Hepatocyte (in vitro differentiated cells): ENCODE measurements around the gene CCDC73. TPM values are rescaled to one million over a fixed set of nuclear protein-coding genes. Genes with fewer than 3 reads are reported as not detected.

ENCODE experiments used
- DNase-seq: peaks from one replicate; pipeline ENCODE4 v3.0.0-alpha.2; 2016; ENCODE audit warnings: low spot score
- H2AFZ ChIP-seq: fragments of 200-600 bp; sonication (generic); 2 replicates; pipeline ENCODE4 v1.6.0; 2016; ENCODE audit warnings: antibody characterized with exemption, mild to moderate bottlenecking
- H3K27ac ChIP-seq: fragments of 200-600 bp; sonication (generic); 2 replicates; pipeline ENCODE4 v1.5.1; 2016; ENCODE audit warnings: mild to moderate bottlenecking
- H3K27me3 ChIP-seq: fragments of 200-600 bp; sonication (generic); 2 replicates; pipeline ENCODE4 v1.6.1; 2016
- H3K36me3 ChIP-seq: fragments of 200-600 bp; sonication (generic); replicated peaks from 2 replicates; pipeline ENCODE4 v1.5.1; 2016; ENCODE audit warnings: low read depth; ENCODE audit not compliant: insufficient read depth
- H3K4me1 ChIP-seq: fragments of 200-600 bp; sonication (generic); 2 replicates; pipeline ENCODE4 v1.5.1; 2016; ENCODE audit warnings: mild to moderate bottlenecking, moderate library complexity; ENCODE audit not compliant: insufficient read depth
- H3K4me2 ChIP-seq: fragments of 200-600 bp; sonication (generic); 2 replicates; pipeline ENCODE4 v1.6.0; 2016
- H3K4me3 ChIP-seq: fragments of 200-600 bp; sonication (generic); 2 replicates; pipeline ENCODE4 v1.5.1; 2016; ENCODE audit warnings: mild to moderate bottlenecking
- H3K79me2 ChIP-seq: fragments of 200-600 bp; sonication (generic); 2 replicates; pipeline ENCODE4 v1.6.0; 2017; ENCODE audit warnings: mild to moderate bottlenecking
- H3K9me2 ChIP-seq: fragments of 200-600 bp; sonication (generic); replicated peaks from 2 replicates; pipeline ENCODE4 v1.6.0; 2017; ENCODE audit warnings: mild to moderate bottlenecking; ENCODE audit not compliant: insufficient read depth
- H3K9me3 ChIP-seq: fragments of 200-600 bp; sonication (generic); 2 replicates; pipeline ENCODE4 v1.5.1; 2016; ENCODE audit warnings: low read depth, mild to moderate bottlenecking
- H4K20me1 ChIP-seq: fragments of 200-600 bp; sonication (generic); 2 replicates; pipeline ENCODE4 v1.6.0; 2016; ENCODE audit warnings: mild to moderate bottlenecking; ENCODE audit not compliant: insufficient read depth, poor library complexity, severe bottlenecking
- EZH2 ChIP-seq: fragments of 200-600 bp; sonication (generic); IDR thresholded peaks from 2 replicates; pipeline ENCODE4 v1.6.1; 2016; ENCODE audit warnings: antibody characterized with exemption, mild to moderate bottlenecking, borderline replicate concordance
- EZH2phosphoT487 ChIP-seq: fragments of 200-600 bp; sonication (generic); IDR thresholded peaks from one replicate; pipeline ENCODE4 v1.6.1; 2018; ENCODE audit warnings: antibody characterized with exemption, mild to moderate bottlenecking, low read depth, moderate library complexity; ENCODE audit not compliant: unreplicated experiment, severe bottlenecking
- WGBS: methylation state at CpG from one replicate; pipeline ENCODE4 v1.1.6; 2016; ENCODE audit warnings: low lambda C conversion rate; ENCODE audit errors: missing lambda C conversion rate; 5-methylcytosine and 5-hydroxymethylcytosine counted together
- polyA plus RNA-seq: library from polyadenylated mRNA; unstranded; fragments of >200 nt; fragmentation: Nextera tagmentation; extraction: Ambion mirVana; gene quantifications from 2 replicates; pipeline ENCODE4 v1.2.1, GENCODE V29; 2016
- total RNA-seq: library from RNA; depleted of rRNA; stranded (reverse); fragments of >200 nt; gene quantifications from 2 replicates; pipeline ENCODE4 v1.2.3, GENCODE V29; 2014
- TF ChIP-seq, protein P1 (sequence below): fragments of 200-600 bp; sonication (generic); IDR thresholded peaks from 2 replicates; pipeline ENCODE4 v1.5.1; 2016; ENCODE audit warnings: antibody characterized with exemption, mild to moderate bottlenecking; ENCODE audit not compliant: poor library complexity

The CCDC73 gene
- total and polyA plus RNA-seq, 2 experiments from 2014 or later = 0.03 TPM; not detected in 1

DNA sequence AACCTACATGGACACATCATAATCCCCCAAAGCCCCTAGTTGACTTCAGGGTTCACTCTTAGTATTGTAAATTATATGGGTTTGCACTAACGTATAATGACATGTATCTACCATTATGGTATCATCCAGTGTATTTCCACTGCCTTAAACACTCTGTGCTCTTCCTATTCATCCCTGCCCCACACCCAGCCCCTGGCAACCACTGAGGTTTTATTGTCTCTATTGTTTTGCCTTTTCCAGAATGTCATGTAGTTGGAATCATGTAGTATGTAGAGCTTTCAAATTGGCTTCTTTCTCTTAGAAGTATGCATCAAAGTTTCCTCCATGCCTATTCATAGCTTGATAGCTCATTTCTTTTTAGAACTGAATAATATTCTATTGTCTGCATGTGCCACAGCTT, 227.3 kb downstream of the CCDC73 start:
- Histone ChIP-seq H3K4me1 (no peaks in the 10 kb centered on the region), H3K36me3 (no peaks in the 10 kb centered on the region), H3K79me2 (no peaks in the 10 kb centered on the region), H3K27me3 (peaks cover 3% of the 10 kb centered on the region), H3K9me3 (no peaks in the 10 kb centered on the region), H3K4me3 (no peak overlapping the region), H2AFZ (no peak overlapping the region), H4K20me1 (no peaks in the 10 kb centered on the region), H3K27ac (no peak overlapping the region), H3K4me2 (no peak overlapping the region), H3K9me2 (no peaks in the 10 kb centered on the region)
- WGBS = 92% methylated on average over 1 of the region's 1 CpG
- DNase-seq = no peak
- TF ChIP-seq, protein P1, sequence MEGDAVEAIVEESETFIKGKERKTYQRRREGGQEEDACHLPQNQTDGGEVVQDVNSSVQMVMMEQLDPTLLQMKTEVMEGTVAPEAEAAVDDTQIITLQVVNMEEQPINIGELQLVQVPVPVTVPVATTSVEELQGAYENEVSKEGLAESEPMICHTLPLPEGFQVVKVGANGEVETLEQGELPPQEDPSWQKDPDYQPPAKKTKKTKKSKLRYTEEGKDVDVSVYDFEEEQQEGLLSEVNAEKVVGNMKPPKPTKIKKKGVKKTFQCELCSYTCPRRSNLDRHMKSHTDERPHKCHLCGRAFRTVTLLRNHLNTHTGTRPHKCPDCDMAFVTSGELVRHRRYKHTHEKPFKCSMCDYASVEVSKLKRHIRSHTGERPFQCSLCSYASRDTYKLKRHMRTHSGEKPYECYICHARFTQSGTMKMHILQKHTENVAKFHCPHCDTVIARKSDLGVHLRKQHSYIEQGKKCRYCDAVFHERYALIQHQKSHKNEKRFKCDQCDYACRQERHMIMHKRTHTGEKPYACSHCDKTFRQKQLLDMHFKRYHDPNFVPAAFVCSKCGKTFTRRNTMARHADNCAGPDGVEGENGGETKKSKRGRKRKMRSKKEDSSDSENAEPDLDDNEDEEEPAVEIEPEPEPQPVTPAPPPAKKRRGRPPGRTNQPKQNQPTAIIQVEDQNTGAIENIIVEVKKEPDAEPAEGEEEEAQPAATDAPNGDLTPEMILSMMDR = no peak
- TF ChIP-seq EZH2 (no peak), EZH2phosphoT487 (no peak)

DNA sequence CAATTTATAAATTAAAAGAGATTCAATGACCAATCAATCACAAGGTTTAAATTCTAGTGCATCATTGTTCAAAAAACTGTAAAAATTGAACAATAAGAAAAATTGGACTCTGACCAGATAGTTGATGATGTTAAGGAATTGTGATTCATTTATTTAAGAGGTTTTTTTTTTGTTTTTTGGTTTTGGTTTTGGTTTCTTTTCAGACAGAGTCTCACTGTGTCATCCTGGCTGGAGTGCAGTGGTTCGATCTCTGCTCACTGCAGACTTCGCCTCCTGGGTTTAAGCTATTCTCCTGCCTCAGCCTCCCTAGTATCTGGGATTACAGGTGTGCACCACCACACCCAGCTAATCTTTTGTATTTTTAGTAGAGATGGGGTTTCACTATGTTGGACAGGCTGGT, 227.9 kb downstream of the CCDC73 start:
- 100% methylated on average over 2 of the region's 2 CpGs for WGBS
- H3K9me3 ChIP-seq = no peaks in the 10 kb centered on the region
- no peak for TF ChIP-seq EZH2
- no peak for TF ChIP-seq EZH2phosphoT487
- TF ChIP-seq, protein P1 = no peak
- no peak for DNase-seq
- no peaks in the 10 kb centered on the region for H3K9me2 ChIP-seq
- no peaks in the 10 kb centered on the region for H3K79me2 ChIP-seq
- no peaks in the 10 kb centered on the region for H3K36me3 ChIP-seq
- H3K4me2 ChIP-seq = no peak overlapping the region
- no peak overlapping the region for H2AFZ ChIP-seq
- no peaks in the 10 kb centered on the region for H4K20me1 ChIP-seq
- H3K27me3 ChIP-seq = peaks cover 3% of the 10 kb centered on the region
- H3K4me1 ChIP-seq = no peaks in the 10 kb centered on the region
- no peak overlapping the region for H3K4me3 ChIP-seq
- no peak overlapping the region for H3K27ac ChIP-seq

DNA sequence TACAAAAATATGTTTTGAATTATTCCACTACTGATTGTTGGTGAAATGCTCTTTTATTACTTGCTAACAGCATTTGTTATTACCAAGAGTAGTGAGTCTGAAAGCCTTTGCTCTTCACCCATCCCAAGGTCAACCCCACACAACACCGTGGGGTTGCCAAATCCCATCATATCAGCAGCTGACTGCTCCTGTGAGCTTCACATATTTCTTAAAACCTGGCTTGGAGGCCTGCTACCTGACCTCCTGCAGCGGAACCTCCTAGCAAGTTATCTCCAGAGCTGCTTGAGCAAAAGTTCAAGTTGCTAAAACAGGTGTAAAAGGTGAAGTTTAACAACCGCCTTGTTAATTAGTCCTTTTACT, 230.9 kb downstream of the CCDC73 start:
- no peak for DNase-seq
- no peaks in the 10 kb centered on the region for H4K20me1 ChIP-seq
- WGBS = 59% methylated on average over 3 of the region's 3 CpGs
- no peak overlapping the region for H3K4me3 ChIP-seq
- no peaks in the 10 kb centered on the region for H3K27me3 ChIP-seq
- H3K27ac ChIP-seq = no peak overlapping the region
- H3K4me2 ChIP-seq = peak overlapping the region; percentile 52
- H2AFZ ChIP-seq = no peak overlapping the region
- H3K9me3 ChIP-seq = no peaks in the 10 kb centered on the region
- H3K9me2 ChIP-seq = no peaks in the 10 kb centered on the region
- TF ChIP-seq, protein P1 = no peak
- no peak for TF ChIP-seq EZH2phosphoT487
- TF ChIP-seq EZH2 = no peak
- no peaks in the 10 kb centered on the region for H3K4me1 ChIP-seq
- no peaks in the 10 kb centered on the region for H3K79me2 ChIP-seq
- H3K36me3 ChIP-seq = no peaks in the 10 kb centered on the region
